Keratinocyte (primary cell): ENCODE data around the gene IFITM10.

Experiments
- EZH2 ChIP-seq: IDR thresholded peaks from one replicate; pipeline ENCODE4 v1.6.1; 2012; ENCODE audit warnings: inconsistent platforms, mild to moderate bottlenecking, low read length, moderate library complexity
- TF ChIP-seq, protein P1 (sequence below), 3 experiments: IDR thresholded peaks in 1 of 3; conservative IDR thresholded peaks in 1 of 3; optimal IDR thresholded peaks in 1 of 3; 2 replicates in 2 of 3; 3 replicates in 1 of 3; pipeline versions ENCODE3 to v1.5.1; 2011; ENCODE audit warnings: low read length in 3 of 3, mild to moderate bottlenecking in 3 of 3, moderate library complexity in 2 of 3, control low read depth in 1 of 3, inconsistent platforms in 1 of 3; ENCODE audit not compliant: insufficient read depth in 2 of 3; ENCODE audit errors: extremely low read depth in 1 of 3

GRCh38 chr11:1773994-1774550, 23.7 kb upstream of the IFITM10 start:
- TF ChIP-seq, protein P1, sequence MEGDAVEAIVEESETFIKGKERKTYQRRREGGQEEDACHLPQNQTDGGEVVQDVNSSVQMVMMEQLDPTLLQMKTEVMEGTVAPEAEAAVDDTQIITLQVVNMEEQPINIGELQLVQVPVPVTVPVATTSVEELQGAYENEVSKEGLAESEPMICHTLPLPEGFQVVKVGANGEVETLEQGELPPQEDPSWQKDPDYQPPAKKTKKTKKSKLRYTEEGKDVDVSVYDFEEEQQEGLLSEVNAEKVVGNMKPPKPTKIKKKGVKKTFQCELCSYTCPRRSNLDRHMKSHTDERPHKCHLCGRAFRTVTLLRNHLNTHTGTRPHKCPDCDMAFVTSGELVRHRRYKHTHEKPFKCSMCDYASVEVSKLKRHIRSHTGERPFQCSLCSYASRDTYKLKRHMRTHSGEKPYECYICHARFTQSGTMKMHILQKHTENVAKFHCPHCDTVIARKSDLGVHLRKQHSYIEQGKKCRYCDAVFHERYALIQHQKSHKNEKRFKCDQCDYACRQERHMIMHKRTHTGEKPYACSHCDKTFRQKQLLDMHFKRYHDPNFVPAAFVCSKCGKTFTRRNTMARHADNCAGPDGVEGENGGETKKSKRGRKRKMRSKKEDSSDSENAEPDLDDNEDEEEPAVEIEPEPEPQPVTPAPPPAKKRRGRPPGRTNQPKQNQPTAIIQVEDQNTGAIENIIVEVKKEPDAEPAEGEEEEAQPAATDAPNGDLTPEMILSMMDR (optimal IDR thresholded peaks at IDR 0.05 in 1 of 3, IDR thresholded peaks at IDR 0.05 in 1 of 3, conservative IDR thresholded peaks at IDR 0.05 in 1 of 3; ENCODE audit: extremely low read depth in 1 of 3, insufficient read depth in 2 of 3, low read length in 3 of 3): no peak
- TF ChIP-seq EZH2: no peak
